ENCODE measurements around the gene CYRIA.

- TF ChIP-seq, protein P1, sequence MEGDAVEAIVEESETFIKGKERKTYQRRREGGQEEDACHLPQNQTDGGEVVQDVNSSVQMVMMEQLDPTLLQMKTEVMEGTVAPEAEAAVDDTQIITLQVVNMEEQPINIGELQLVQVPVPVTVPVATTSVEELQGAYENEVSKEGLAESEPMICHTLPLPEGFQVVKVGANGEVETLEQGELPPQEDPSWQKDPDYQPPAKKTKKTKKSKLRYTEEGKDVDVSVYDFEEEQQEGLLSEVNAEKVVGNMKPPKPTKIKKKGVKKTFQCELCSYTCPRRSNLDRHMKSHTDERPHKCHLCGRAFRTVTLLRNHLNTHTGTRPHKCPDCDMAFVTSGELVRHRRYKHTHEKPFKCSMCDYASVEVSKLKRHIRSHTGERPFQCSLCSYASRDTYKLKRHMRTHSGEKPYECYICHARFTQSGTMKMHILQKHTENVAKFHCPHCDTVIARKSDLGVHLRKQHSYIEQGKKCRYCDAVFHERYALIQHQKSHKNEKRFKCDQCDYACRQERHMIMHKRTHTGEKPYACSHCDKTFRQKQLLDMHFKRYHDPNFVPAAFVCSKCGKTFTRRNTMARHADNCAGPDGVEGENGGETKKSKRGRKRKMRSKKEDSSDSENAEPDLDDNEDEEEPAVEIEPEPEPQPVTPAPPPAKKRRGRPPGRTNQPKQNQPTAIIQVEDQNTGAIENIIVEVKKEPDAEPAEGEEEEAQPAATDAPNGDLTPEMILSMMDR (conservative IDR thresholded peaks at IDR 0.05; ENCODE audit: low read length): no peak
- TF ChIP-seq EZH2phosphoT487 (IDR thresholded peaks at IDR 0.05; ENCODE audit: borderline replicate concordance): no peak
Measured at GRCh38 chr2:16693854-16694253, 28.2 kb upstream of the CYRIA start.

Measured in Loucy (cell line).